Measurements from ENCODE around the gene RNU6-1. TPM values are rescaled to one million over a fixed set of nuclear protein-coding genes. Genes with fewer than 3 reads are reported as not detected.

The RNU6-1 gene
- total RNA-seq, 1 experiment from 2014 or later: not detected

DNA sequence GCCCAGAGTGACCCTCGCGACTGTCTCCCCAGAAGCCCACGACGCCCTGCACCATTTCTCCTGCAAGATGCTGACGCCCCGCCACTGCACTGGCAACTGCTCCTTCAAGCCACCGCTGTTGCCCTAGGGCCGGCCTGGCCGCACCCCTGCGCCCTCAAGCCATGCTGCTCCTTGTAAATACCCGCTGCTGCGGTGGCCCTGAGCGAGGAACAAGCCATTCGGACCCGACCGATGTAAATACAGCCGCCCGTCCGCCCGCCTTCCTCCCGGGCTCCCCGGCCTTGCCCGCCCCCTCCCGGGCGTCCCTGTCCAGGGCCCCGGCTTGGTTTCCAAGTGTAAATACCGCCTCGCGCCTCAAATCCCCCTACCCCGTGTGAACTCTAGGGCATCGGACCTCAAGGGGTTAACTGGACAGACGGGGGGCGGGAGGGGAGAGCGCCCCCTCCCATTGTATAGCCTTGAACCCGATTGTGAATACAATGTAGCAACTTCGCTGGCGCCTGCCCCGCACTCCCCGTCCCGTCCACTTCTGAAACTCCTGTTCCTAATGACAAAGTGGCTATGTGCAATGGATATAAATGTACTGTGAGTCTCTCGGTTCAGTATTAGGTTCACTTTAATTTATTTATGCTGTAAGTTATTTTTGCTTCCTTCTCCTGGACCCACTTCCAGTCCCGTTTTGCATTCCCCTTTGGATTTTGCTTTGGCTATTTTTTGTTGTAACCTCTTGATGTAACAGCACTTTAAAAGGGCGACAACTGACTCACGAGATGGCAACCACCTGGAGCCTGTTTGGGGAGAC lies 5.9 kb downstream of the RNU6-1 start:
- ATAC-seq (peak; percentile 59), DNase-seq (ENCODE audit: low read depth, low spot score) (no peak)
- BruUV-seq (replicated peaks): no TSS peak
- H3K4me3 ChIP-seq (replicated peaks in 1 of 2; ENCODE audit: low read depth in 1 of 2, low read length in 2 of 2): no peak overlapping the region
- CTCF ChIA-PET: no interaction called here
- H3K36me3 ChIP-seq (ENCODE audit: control insufficient read depth in 1 of 2, insufficient read depth in 2 of 2, low read length in 2 of 2): no peaks in the 10 kb centered on the region
- no peaks in the 10 kb centered on the region for H4K20me1 ChIP-seq (ENCODE audit: insufficient read depth)
- peak overlapping the region; percentile 36; the same call in 1 of the 2 replicates for H3K4me2 ChIP-seq (ENCODE audit: low read length)
- no peaks in the 10 kb centered on the region for H3K27me3 ChIP-seq (ENCODE audit: insufficient read depth, low read length)
- H2AFZ ChIP-seq (ENCODE audit: low read depth, low read length, poor library complexity, severe bottlenecking): no peak overlapping the region
- POLR2A ChIA-PET: no interaction called here
- H3K9me3 ChIP-seq (ENCODE audit: control insufficient read depth in 1 of 2, insufficient read depth in 1 of 2, low read depth in 1 of 2, low read length in 2 of 2): no peaks in the 10 kb centered on the region
- H3K27ac ChIP-seq (ENCODE audit: low read depth, low read length): no peak overlapping the region
- intact Hi-C loops (cut with micrococcal nuclease): loop anchor here (2.0 to 10.0 kb wide), 4 partner anchors 309 to 887 kb away; partner anchors contain the start of gene C15orf61
- no peak overlapping the region for H3K9ac ChIP-seq (ENCODE audit: low read length)
- H3K4me1 ChIP-seq (ENCODE audit: control insufficient read depth in 1 of 2, insufficient read depth in 2 of 2, low read length in 2 of 2): peaks cover 0 to under 1% of the 10 kb centered on the region in 2 experiments; a peak in 2 of 4 replicates
- RAD21 ChIA-PET (ENCODE audit: low non-redundant PET in 1 of 2, low total read pairs in 2 of 2, uncharacterized antibody in 2 of 2, unreplicated experiment in 2 of 2): no interaction called here
- TF ChIP-seq SP1 (IDR thresholded peaks at IDR 0.05; ENCODE audit: low read depth): no peak
- no peak for TF ChIP-seq CBX3 (IDR thresholded peaks at IDR 0.05; ENCODE audit: low read depth)
- TF ChIP-seq RAD21 (IDR thresholded peaks at IDR 0.05; ENCODE audit: low read depth): peak; percentile 39; the same call in 1 of the 2 replicates
- TF ChIP-seq ELF1 (IDR thresholded peaks at IDR 0.05; ENCODE audit: borderline replicate concordance, low read depth): no peak
- no peak for TF ChIP-seq YY1 (IDR thresholded peaks at IDR 0.05; ENCODE audit: extremely low read depth, insufficient replicate concordance, low read depth, low read length)
- no peak for TF ChIP-seq EGR1 (IDR thresholded peaks at IDR 0.05; ENCODE audit: low read depth)
- TF ChIP-seq, protein P1, sequence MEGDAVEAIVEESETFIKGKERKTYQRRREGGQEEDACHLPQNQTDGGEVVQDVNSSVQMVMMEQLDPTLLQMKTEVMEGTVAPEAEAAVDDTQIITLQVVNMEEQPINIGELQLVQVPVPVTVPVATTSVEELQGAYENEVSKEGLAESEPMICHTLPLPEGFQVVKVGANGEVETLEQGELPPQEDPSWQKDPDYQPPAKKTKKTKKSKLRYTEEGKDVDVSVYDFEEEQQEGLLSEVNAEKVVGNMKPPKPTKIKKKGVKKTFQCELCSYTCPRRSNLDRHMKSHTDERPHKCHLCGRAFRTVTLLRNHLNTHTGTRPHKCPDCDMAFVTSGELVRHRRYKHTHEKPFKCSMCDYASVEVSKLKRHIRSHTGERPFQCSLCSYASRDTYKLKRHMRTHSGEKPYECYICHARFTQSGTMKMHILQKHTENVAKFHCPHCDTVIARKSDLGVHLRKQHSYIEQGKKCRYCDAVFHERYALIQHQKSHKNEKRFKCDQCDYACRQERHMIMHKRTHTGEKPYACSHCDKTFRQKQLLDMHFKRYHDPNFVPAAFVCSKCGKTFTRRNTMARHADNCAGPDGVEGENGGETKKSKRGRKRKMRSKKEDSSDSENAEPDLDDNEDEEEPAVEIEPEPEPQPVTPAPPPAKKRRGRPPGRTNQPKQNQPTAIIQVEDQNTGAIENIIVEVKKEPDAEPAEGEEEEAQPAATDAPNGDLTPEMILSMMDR (IDR thresholded peaks at IDR 0.05 in 2 of 3, conservative IDR thresholded peaks at IDR 0.05 in 1 of 3; ENCODE audit: borderline replicate concordance in 1 of 3, insufficient read depth in 1 of 3, low read depth in 2 of 3, low read length in 2 of 3): peak; percentile 16 to 30 (median 27); a peak in 4 of 6 replicates
- TF ChIP-seq EZH2phosphoT487 (IDR thresholded peaks at IDR 0.05; ENCODE audit: borderline replicate concordance): no peak
- no peak for TF ChIP-seq FOSL1 (IDR thresholded peaks at IDR 0.05; ENCODE audit: low read depth)
- no peak for TF ChIP-seq JUND (IDR thresholded peaks at IDR 0.05)
- TF ChIP-seq, protein P2, sequence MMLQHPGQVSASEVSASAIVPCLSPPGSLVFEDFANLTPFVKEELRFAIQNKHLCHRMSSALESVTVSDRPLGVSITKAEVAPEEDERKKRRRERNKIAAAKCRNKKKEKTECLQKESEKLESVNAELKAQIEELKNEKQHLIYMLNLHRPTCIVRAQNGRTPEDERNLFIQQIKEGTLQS (IDR thresholded peaks at IDR 0.05): no peak
- TF ChIP-seq TCF7L2 (IDR thresholded peaks at IDR 0.05; ENCODE audit: borderline replicate concordance, extremely low read depth, insufficient read depth, insufficient read length): no peak
- no peak for TF ChIP-seq ZNF274 (IDR thresholded peaks at IDR 0.05; ENCODE audit: low read depth, low read length)
- TF ChIP-seq, protein P3, sequence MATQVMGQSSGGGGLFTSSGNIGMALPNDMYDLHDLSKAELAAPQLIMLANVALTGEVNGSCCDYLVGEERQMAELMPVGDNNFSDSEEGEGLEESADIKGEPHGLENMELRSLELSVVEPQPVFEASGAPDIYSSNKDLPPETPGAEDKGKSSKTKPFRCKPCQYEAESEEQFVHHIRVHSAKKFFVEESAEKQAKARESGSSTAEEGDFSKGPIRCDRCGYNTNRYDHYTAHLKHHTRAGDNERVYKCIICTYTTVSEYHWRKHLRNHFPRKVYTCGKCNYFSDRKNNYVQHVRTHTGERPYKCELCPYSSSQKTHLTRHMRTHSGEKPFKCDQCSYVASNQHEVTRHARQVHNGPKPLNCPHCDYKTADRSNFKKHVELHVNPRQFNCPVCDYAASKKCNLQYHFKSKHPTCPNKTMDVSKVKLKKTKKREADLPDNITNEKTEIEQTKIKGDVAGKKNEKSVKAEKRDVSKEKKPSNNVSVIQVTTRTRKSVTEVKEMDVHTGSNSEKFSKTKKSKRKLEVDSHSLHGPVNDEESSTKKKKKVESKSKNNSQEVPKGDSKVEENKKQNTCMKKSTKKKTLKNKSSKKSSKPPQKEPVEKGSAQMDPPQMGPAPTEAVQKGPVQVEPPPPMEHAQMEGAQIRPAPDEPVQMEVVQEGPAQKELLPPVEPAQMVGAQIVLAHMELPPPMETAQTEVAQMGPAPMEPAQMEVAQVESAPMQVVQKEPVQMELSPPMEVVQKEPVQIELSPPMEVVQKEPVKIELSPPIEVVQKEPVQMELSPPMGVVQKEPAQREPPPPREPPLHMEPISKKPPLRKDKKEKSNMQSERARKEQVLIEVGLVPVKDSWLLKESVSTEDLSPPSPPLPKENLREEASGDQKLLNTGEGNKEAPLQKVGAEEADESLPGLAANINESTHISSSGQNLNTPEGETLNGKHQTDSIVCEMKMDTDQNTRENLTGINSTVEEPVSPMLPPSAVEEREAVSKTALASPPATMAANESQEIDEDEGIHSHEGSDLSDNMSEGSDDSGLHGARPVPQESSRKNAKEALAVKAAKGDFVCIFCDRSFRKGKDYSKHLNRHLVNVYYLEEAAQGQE (IDR thresholded peaks at IDR 0.05; ENCODE audit: low read depth): no peak
- no peak for TF ChIP-seq SRF (IDR thresholded peaks at IDR 0.05; ENCODE audit: low read depth)
- TF ChIP-seq, protein P4, sequence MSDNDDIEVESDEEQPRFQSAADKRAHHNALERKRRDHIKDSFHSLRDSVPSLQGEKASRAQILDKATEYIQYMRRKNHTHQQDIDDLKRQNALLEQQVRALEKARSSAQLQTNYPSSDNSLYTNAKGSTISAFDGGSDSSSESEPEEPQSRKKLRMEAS (IDR thresholded peaks at IDR 0.05): no peak
- no peak for TF ChIP-seq SIN3A (IDR thresholded peaks at IDR 0.05; ENCODE audit: low read depth)
- no peaks in the 10 kb centered on the region for H3K9me2 ChIP-seq (ENCODE audit: insufficient read depth)
- no peaks in the 10 kb centered on the region for H3K79me2 ChIP-seq (ENCODE audit: insufficient read depth, low read length)

Measured in HCT116 (cell line).